Measurements from ENCODE around the gene FUCA1.
"Not testable (repeated sequence)": the region's sequence is repeated elsewhere in the genome, so short reads cannot be mapped to it uniquely, and the experiment has no call there.

The FUCA1 gene

GRCh38 chr1:23867895-23868556 lies at the start of gene FUCA1:
FUCA1 (minus strand) TSS chr1:23868290; CDS start chr1:23868286, 4 bp downstream.
- in situ Hi-C loops (cut with HindIII; ENCODE audit: low sequenced_read_pairs): no loop called here

- in situ Hi-C loops (cut with HindIII; ENCODE audit: low sequenced_read_pairs): no loop called here
These were observed 48.4 kb upstream of the FUCA1 start for GRCh38 chr1:23916209-23917131.

GRCh38 chr1:23915466-23915865 lies 47.4 kb upstream of the FUCA1 start:
- in situ Hi-C loops (cut with HindIII; ENCODE audit: low sequenced_read_pairs): no loop called here

GRCh38 chr1:23914921-23915320 lies 46.8 kb upstream of the FUCA1 start:
- in situ Hi-C loops (cut with HindIII; ENCODE audit: low sequenced_read_pairs): loop anchor here (5.0 kb wide), 2 partner anchors 53 to 83 kb away; no protein-coding TSS in a partner anchor

GRCh38 chr1:23913212-23913880 lies 45.3 kb upstream of the FUCA1 start, which contains the start of gene CNR2:
CNR2 (minus strand) TSS chr1:23913362; CDS start chr1:23875617, 37,745 bp downstream.
- in situ Hi-C loops (cut with HindIII; ENCODE audit: low sequenced_read_pairs): loop anchor here (5.0 kb wide), 2 partner anchors 51 to 81 kb away; no protein-coding TSS in a partner anchor

- in situ Hi-C loops (cut with HindIII; ENCODE audit: low sequenced_read_pairs): loop anchor here (5.0 kb wide), 2 partner anchors 50 to 80 kb away; no protein-coding TSS in a partner anchor
These were observed 43.8 kb upstream of the FUCA1 start for GRCh38 chr1:23911921-23912320.

- in situ Hi-C loops (cut with HindIII; ENCODE audit: low sequenced_read_pairs): loop anchor here (5.0 kb wide), 2 partner anchors 48 to 78 kb away; no protein-coding TSS in a partner anchor
These were observed 42.6 kb upstream of the FUCA1 start for GRCh38 chr1:23910553-23911246.

- in situ Hi-C loops (cut with HindIII; ENCODE audit: low sequenced_read_pairs): loop anchor here (5.0 kb wide), 2 partner anchors 48 to 78 kb away; no protein-coding TSS in a partner anchor
These were observed 42.1 kb upstream of the FUCA1 start for GRCh38 chr1:23910144-23910543.

- in situ Hi-C loops (cut with HindIII; ENCODE audit: low sequenced_read_pairs): no loop called here
These were observed 41.3 kb upstream of the FUCA1 start for GRCh38 chr1:23909412-23909811.

- in situ Hi-C loops (cut with HindIII; ENCODE audit: low sequenced_read_pairs): no loop called here
These were observed 40.6 kb upstream of the FUCA1 start for GRCh38 chr1:23908453-23909341.

GRCh38 chr1:23906731-23907130 lies 38.6 kb upstream of the FUCA1 start:
- in situ Hi-C loops (cut with HindIII; ENCODE audit: low sequenced_read_pairs): no loop called here

GRCh38 chr1:23905461-23906025 lies 37.5 kb upstream of the FUCA1 start:
- in situ Hi-C loops (cut with HindIII; ENCODE audit: low sequenced_read_pairs): no loop called here

GRCh38 chr1:23904748-23905357 lies 36.8 kb upstream of the FUCA1 start:
- in situ Hi-C loops (cut with HindIII; ENCODE audit: low sequenced_read_pairs): no loop called here

GRCh38 chr1:23903754-23904153 lies 35.7 kb upstream of the FUCA1 start:
- in situ Hi-C loops (cut with HindIII; ENCODE audit: low sequenced_read_pairs): no loop called here

GRCh38 chr1:23902321-23903278 lies 34.5 kb upstream of the FUCA1 start:
- in situ Hi-C loops (cut with HindIII; ENCODE audit: low sequenced_read_pairs): no loop called here

- in situ Hi-C loops (cut with HindIII; ENCODE audit: low sequenced_read_pairs): not testable (repeated sequence)
These were observed 31.9 kb upstream of the FUCA1 start for GRCh38 chr1:23900017-23900416.

- in situ Hi-C loops (cut with HindIII; ENCODE audit: low sequenced_read_pairs): no loop called here
These were observed 31.0 kb upstream of the FUCA1 start for GRCh38 chr1:23899070-23899469.
